ENCODE data around the gene FABP1.

Gene FABP1

GRCh38 chr2:88127888-88128653, at the start of gene FABP1:
FABP1 (minus strand) TSS chr2:88128062; CDS start chr2:88128017, 45 bp downstream.
- DNase-seq, result no peak

- DNase-seq, result no peak
These were observed 49.7 kb upstream of the FABP1 start for GRCh38 chr2:88177556-88177955.

- DNase-seq, result no peak
These were observed 48.6 kb upstream of the FABP1 start for GRCh38 chr2:88176352-88176984.

DNA sequence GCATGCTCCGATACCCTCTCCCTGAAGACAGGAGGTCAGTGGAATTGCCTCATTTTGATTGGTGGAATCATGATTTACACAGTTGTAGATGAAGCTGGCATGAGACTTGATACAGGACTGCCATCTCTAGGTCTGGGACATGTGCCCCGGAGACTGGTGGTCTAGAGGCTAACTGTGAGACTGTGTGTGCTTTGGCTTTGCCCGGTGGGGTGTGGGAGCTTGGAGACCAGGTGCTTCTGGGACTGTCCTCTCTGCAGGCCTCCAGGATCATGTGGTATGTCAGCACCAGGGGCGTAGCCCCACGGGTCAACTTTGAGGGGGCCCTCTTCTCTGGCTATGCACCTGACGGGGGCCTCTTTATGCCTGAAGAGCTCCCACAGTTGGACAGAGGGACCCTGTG, 45.0 kb upstream of the FABP1 start:
- no peak for DNase-seq

GRCh38 chr2:88171966-88172365, 44.1 kb upstream of the FABP1 start:
- no peak for DNase-seq

- DNase-seq, result no peak
These were observed 42.6 kb upstream of the FABP1 start for GRCh38 chr2:88170472-88170892.

- no peak for DNase-seq
These were observed 40.5 kb upstream of the FABP1 start for GRCh38 chr2:88168386-88168785.

- DNase-seq, result no peak
These were observed 39.9 kb upstream of the FABP1 start for GRCh38 chr2:88167740-88168139.

DNA sequence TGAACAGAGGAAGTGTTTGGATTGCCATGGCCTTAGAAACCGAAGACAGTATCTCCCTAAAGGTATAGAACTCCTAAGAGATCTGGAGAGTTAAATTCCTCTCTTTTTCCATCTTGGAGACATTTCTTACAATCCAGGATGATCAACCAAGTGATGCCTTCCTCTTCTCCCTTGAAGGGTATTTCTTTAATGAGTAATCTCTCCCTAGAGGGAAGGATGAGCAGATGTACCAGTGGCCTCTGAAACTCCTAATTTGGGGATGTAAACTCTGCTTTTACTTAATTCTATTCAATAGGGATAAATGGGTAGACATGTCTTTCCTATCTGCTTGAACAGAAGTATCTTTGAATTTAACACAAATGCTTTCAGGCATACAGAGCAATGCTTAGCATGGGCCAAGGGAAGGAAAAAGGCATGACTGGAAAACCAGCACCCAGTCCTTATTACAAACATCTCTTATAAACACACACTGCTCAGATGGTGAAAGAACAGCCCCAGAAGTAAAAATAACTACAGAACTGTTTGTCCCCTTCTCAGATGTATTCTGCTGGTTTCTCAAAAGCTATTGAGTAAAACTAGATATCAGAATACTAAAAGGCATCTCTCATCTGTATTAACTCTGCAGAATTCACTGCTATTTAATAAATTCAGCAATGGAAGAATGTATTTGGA, 37.6 kb upstream of the FABP1 start:
- no peak for DNase-seq

DNA sequence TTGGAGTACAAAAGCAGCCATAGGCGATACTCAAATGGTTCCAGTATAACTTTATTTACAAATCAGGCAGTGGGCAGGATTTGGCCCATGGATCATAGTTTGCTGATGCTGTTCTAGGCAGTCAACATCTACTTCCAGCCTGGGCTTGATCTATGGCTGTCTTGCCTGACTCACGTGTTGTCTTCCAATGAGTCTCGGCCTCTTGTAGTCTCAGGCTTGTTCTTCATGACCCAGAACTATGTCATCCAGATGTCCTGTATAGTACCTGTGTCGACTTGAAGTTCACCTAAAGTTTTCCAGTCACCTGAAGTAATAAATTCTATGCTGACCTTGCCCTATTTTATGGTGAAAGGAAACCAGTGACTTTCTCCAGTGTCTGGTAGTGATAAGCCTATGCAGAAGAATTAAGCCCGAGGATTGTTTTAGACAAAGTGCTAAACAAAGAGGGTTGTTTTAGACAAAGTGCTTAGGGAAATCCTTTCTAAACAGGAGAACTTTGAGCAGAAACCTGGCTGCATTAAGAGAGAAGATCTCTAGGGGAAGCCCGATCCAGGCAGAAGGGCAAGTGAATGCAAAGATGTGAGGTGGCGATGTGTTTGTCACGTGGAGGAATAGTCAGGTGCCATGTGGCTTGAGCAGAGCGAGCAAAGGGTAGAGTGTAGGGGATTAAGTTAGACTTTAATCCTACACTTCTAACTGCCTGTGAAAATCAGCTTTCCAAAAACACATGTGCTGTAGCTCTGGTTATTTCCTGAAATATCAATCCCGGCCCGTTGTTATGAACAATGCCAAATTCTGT, 33.8 kb upstream of the FABP1 start:
- DNase-seq, result peak; percentile 67

- peak; percentile 48 for DNase-seq
These were observed 32.7 kb upstream of the FABP1 start for GRCh38 chr2:88160517-88160916.

DNA sequence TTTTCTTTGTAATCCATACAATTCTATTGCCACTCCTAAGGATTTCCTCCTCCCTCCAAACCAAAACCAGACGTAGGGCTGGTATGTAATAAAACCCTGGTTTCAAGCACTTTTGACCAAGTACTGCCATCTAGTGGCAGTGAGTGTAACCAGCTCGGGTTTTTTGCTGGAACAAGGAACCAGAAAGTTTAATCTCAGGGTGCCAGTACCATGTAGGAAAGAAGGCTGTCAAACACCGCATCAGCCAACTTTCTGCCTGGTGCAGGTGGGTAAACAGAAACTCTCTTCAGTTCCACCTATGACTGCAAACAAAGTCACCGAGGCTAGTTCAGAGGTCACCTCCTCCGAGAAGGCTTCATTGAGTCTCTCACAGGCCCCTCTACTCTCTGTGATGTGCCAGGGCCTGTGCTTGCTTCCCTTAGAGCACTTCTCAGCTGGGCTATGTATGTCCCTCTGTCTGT, 32.1 kb upstream of the FABP1 start:
- DNase-seq, result peak; percentile 89

- DNase-seq, result no peak
These were observed 31.6 kb upstream of the FABP1 start for GRCh38 chr2:88159481-88159880.

DNA sequence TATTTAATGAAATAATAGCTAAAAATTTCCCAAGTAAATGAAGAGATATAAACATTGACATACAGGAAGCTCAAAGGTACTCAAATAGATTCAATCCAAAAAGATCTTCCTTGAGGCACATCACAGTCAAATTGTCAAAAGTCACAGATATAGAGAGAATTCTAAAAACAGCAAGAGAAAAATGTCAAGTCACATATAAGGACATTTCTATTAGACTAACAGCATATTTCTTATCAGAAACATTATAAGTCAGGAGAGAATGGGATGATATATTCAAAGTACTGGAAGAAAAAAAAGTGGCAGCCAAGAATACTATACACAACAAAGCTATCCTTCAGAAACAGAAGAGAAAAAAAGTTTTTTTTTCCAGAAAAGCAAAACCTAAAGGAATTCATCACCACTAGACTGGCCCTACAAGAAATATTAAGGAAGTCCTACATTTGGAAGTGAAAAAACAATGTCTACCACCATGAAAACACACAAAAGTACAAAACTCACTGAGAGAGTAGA, 21.1 kb upstream of the FABP1 start:
- no peak for DNase-seq

DNA sequence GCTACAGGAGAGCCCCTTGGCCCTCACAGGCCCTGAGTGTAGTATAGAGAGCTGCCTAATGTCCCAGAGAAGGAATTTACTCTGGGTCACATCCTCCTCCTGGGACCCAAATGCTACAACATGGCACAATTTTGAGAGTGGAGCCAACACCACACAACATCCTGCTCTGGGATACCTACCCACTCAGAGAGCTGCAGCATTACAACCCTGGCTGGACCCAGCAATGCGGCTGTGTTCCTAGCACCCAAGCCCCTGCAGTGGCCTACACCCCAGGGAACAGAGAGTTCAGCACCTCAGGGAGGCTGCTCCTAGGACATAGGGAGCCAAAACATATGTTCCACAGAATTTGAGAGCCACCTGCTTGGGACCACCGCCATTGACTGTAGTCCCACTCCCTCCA, 19.3 kb upstream of the FABP1 start:
- no peak for DNase-seq

GRCh38 chr2:88146590-88146989, 18.7 kb upstream of the FABP1 start:
- no peak for DNase-seq

- DNase-seq, result no peak
These were observed 17.1 kb upstream of the FABP1 start for GRCh38 chr2:88144914-88145497.

DNA sequence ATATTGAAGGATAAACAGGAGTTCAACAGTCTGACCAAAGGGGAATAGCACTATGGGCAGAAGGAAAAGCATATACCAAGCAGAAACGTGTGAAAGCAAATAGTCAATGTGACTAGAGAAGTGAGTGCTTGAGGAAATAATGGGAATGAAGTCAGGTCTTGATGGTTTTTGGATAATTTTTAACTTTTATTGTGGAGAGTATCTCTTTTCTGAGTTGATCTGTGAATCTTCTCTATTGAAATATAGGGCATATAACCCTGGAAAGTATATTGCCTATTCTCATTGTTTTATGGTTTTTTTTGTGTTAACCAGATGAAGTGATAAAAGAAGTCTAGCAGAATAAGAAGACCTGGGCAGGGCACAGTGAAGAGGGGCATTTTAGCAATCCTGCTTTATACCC, 16.4 kb upstream of the FABP1 start:
- no peak for DNase-seq

DNA sequence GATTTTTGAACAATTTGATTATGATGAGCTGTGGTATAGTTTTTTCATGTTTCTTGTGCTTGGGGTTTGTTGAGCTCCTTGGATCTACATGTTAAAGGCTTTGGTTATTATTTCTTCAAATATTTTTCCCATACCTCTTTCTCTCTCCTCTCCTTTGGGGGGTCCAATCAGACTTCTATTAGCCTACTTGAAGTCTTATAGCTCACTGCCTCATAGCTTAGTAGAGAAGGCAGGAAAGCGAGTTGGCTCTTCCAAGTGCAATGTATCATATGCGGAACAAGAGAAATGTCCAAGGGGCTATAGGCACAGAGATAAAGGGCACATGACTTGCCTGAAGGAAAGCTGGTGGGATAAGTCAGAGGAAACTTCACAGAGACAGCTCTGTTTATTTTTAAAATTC, 14.1 kb upstream of the FABP1 start:
- DNase-seq, result no peak

DNA sequence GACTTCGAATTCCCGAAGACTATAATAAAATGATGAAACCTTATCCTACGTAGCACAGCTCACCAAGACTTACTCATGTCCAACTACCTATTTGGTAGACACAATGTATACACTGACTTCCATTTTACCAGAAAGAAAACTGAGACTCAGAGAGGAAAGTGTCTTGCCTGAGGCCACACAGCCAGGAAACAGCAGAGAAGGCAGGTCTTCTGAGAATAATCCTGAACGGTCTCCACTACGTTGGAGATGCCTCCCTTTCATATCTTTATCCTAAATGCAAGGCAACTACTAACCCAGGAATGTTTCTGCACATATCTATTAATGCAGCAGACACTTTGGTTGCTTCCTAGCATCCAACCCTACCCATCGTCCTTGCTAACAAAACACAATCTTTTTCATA, 11.9 kb upstream of the FABP1 start:
- no peak for DNase-seq

GRCh38 chr2:88139203-88139702, 11.4 kb upstream of the FABP1 start:
- DNase-seq, result no peak

DNA sequence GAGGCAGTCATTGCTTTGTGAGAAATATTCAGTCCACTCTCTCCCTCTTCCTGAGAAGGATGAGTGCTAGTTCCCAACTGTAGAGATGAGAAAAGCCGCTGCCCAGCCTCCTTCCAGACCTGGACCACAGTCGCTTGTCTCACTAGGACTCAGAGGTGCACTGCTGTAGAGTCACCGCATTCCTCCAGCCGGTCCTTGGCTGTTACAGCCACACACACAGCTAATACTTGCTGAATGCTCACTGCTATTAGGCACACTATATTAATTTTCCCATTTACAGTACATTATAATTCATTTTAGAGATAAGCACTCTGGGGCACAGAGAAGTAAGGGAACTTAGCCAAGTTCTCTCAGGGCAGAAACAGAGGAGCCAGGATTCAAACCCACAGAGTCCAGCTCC, 10.0 kb upstream of the FABP1 start:
- no peak for DNase-seq

Measured in NCI-H82 (cell line).